ENCODE results near the gene COL5A2. TPM values are rescaled to one million over a fixed set of nuclear protein-coding genes. Genes with fewer than 3 reads are reported as not detected.

The COL5A2 gene
- total and polyA plus RNA-seq, 10 of the 15 experiments (the other 5 are each of a cell fraction or from before 2014, with no cell fraction given), result 0.04 to 0.85 (median 0.39) TPM

DNA sequence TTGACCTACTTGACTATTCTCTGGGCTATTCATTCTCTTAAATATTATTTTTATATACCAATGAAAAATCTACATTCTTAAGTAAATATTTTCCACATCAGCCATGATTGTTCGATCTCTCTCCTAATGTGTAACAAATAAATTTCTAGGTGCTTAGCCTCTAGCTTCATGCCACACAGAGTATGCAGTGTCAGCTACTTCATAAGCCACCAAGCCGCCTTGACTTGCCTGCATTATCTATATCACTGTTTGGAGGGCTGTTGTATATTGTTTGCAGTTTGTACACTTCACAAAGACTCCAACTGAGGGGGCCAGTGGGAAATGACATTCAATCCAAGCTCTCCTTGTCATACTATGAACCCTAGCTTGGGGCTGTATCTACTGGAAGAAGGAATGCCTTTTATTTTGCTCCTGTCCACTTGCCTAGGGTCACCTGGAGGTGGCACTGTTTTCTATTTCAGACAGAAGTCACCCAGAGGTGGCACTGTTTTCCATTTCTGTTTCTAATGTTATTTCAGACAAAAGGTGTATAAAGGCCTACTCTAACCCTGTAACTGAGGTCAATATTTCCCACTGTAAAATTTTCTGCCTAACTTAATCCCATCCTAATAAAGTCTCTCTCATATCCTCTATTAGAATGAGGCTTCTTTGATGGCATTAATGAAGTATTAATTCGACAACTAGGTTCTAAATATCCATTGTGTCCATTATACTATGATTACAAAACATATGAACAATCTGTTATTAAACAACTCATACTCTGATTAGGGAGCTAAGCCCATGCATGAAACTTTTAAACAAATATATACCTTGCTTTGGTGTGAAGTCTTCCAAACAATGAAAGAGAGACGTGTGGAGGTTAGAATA lies 36.4 kb downstream of the COL5A2 start (continued):
- TF ChIP-seq ZNF687 (IDR thresholded peaks at IDR 0.05) (no peak), TCF3 (IDR thresholded peaks at IDR 0.05; ENCODE audit: borderline replicate concordance, insufficient read depth, low read depth, low read length) (no peak), BMI1 (IDR thresholded peaks at IDR 0.05; ENCODE audit: borderline replicate concordance) (no peak), NR2F1 (conservative IDR thresholded peaks at IDR 0.05) (peak; percentile 69), GABPA (IDR thresholded peaks at IDR 0.05; ENCODE audit: low read depth) (no peak), SIN3A (IDR thresholded peaks at IDR 0.05; ENCODE audit: low read depth, low read length) (no peak), RAD21 (IDR thresholded peaks at IDR 0.05; ENCODE audit: insufficient read depth, low read depth, low read length) (peak; percentile 76)

DNA sequence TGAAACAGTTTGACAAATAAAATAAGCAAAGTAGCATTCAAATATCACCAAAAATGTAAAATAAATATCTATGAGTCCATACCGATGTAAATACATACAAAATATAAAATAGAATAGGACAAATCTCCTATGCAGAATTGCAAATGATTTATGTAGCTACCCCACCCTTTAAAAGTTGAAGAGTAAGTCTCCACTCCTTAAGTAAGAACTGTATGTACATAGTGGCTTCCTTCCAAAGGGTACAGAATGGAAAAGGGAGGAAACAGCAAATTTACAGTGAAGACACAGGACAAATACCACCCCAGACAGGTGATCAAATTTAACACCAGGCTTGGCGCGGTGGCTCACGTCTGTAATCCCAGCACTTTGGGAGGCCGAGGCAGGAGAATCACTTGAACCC lies 40.8 kb downstream of the COL5A2 start:
- H3K27ac ChIP-seq (ENCODE audit: control insufficient read depth, insufficient read depth), result no peak overlapping the region
- intact Hi-C loops (cut with micrococcal nuclease; ENCODE audit: unreplicated experiment), result no loop called here
- no peaks in the 10 kb centered on the region for H3K36me3 ChIP-seq (ENCODE audit: control insufficient read depth in 2 of 2, insufficient read depth in 2 of 2, low read length in 1 of 2)
- in situ Hi-C loops (cut with MboI), result no loop called here
- H3K27me3 ChIP-seq (replicated peaks in 1 of 2; ENCODE audit: control insufficient read depth in 2 of 2, insufficient read depth in 2 of 2, low read length in 1 of 2), result no peaks in the 10 kb centered on the region
- H3K9ac ChIP-seq (ENCODE audit: control insufficient read depth, insufficient read depth, low read length), result no peak overlapping the region
- no peaks in the 10 kb centered on the region for H3K4me1 ChIP-seq (ENCODE audit: control insufficient read depth, insufficient read depth, low read length)
- ChIA-PET SMC1A (ENCODE audit: uncharacterized antibody, unreplicated experiment) (interaction anchor here (0.5 to 1.2 kb wide), 3 partner anchors 13 to 960 kb away, joined by 3 read pairs; no protein-coding TSS in a partner anchor), POLR2A (no interaction called here), RAD21 (ENCODE audit: unreplicated experiment) (interaction anchor here (0.7 to 1.8 kb wide), 2 partner anchors 33 to 149 kb away, joined by 3 to 4 read pairs; no protein-coding TSS in a partner anchor), CTCF (interaction anchor here (0.8 to 1.9 kb wide), 5 partner anchors 8 to 273 kb away, joined by 3 to 5 read pairs (median 3); no protein-coding TSS in a partner anchor)
- H2AFZ ChIP-seq (ENCODE audit: control insufficient read depth, low read depth, low read length), result no peak overlapping the region
- no peak for ATAC-seq
- no peaks in the 10 kb centered on the region for H4K20me1 ChIP-seq (ENCODE audit: control insufficient read depth, insufficient read depth)
- H3K9me3 ChIP-seq (replicated peaks; ENCODE audit: control insufficient read depth, insufficient read depth, low read length), result no peaks in the 10 kb centered on the region
- H3K4me2 ChIP-seq (ENCODE audit: control insufficient read depth, insufficient read depth), result no peak overlapping the region
- no peak for DNase-seq (ENCODE audit: low read depth, low spot score)
- no peaks in the 10 kb centered on the region for H3K79me2 ChIP-seq (ENCODE audit: control insufficient read depth, insufficient read depth, low read length)
- BruUV-seq (replicated peaks), result no TSS peak
- no peak for FAIRE-seq
- 84% methylated on average over 5 of the region's 5 CpGs for WGBS (ENCODE audit: insufficient coverage, insufficient replicate concordance, low lambda C conversion rate, missing lambda C conversion rate)
- H3K4me3 ChIP-seq, result no peak overlapping the region
- no peak for TF ChIP-seq HDAC6 (IDR thresholded peaks at IDR 0.05; ENCODE audit: unreplicated experiment)
- TF ChIP-seq MEF2B (IDR thresholded peaks at IDR 0.05; ENCODE audit: partially characterized antibody, poor library complexity, severe bottlenecking), result no peak
- no peak for TF ChIP-seq NBN (IDR thresholded peaks at IDR 0.05)
- TF ChIP-seq SIN3A (IDR thresholded peaks at IDR 0.05; ENCODE audit: low read depth, low read length), result no peak
- TF ChIP-seq MTA2 (IDR thresholded peaks at IDR 0.05; ENCODE audit: low read depth), result no peak
- TF ChIP-seq SKIL (IDR thresholded peaks at IDR 0.05; ENCODE audit: low read depth, poor library complexity, severe bottlenecking), result no peak

All from GM12878 (cell line).